Left ventricle myocardium inferior (tissue), 1 donor: ENCODE results near the gene PRDM4. TPM values are rescaled to one million over a fixed set of nuclear protein-coding genes. Genes with fewer than 3 reads are reported as not detected.
"Not testable (repeated sequence)": the region's sequence is repeated elsewhere in the genome, so short reads cannot be mapped to it uniquely, and the experiment has no call there.

ENCODE experiments used
- DNase-seq: peaks from one replicate; pipeline ENCODE4 v3.0.0-alpha.2; 2020
- H3K27ac ChIP-seq: fragments of 200-600 bp; replicated peaks from 2 replicates; pipeline ENCODE4 v1.8.0; 2021
- H3K27me3 ChIP-seq: fragments of 200-600 bp; 2 replicates; pipeline ENCODE4 v1.8.0; 2021; ENCODE audit warnings: low read depth
- H3K36me3 ChIP-seq: fragments of 200-600 bp; 2 replicates; pipeline ENCODE4 v1.8.0; 2021
- H3K4me1 ChIP-seq: fragments of 200-600 bp; 2 replicates; pipeline ENCODE4 v1.8.0; 2021
- H3K4me3 ChIP-seq: fragments of 200-600 bp; 2 replicates; pipeline ENCODE4 v1.8.0; 2021; ENCODE audit warnings: mild to moderate bottlenecking, moderate library complexity
- H3K9me3 ChIP-seq: fragments of 200-600 bp; replicated peaks from 2 replicates; pipeline ENCODE4 v1.8.0; 2021
- intact Hi-C: fragments of 100-400 bp; cut with micrococcal nuclease; formaldehyde crosslinking; loops from one replicate; pipeline ENCODE4 v1.11.0; 2022
- total RNA-seq: library from RNA; stranded (reverse); fragmentation: NEBNext Ultra II Directional; extraction: Animal tissue kit (Norgen Biotek cat#: 25700); gene quantifications from one replicate; pipeline ENCODE4 v1.2.1, GENCODE V29; 2021
- TF ChIP-seq, protein P1 (sequence below): fragments of 200-600 bp; IDR thresholded peaks from 2 replicates; pipeline ENCODE4 v1.8.0; 2021; ENCODE audit warnings: antibody characterized with exemption, mild to moderate bottlenecking, borderline replicate concordance
- donor health status: DM: no; HTN: yes; CAD: no; lungs with severe emphysema.

PRDM4 gene
- total RNA-seq, 1 donor from 2014 or later, result 13.1 TPM

DNA sequence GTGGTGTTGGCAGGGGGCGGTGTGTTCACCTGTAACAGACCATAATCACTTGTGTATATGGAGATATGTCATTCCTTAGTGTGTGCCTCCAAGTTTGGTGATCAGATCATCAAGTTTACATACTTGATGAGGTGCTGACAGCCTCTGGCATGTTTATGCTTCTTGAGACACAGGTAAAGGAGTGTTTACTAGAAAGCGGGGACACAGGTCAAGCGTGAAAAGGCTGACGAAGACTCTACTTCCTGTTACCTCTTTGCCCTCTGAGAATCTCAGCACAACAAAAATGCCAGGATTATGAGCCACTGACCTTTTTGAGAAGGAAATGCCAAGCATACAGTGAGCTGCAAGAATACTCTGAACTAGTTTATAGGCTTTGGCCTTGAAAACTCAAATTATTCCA lies 29.6 kb downstream of the PRDM4 start:
- H3K27me3 ChIP-seq, result no peaks in the 10 kb centered on the region
- intact Hi-C loops, result no loop called here
- H3K27ac ChIP-seq, result no peak overlapping the region
- no peak overlapping the region for H3K4me3 ChIP-seq
- no peaks in the 10 kb centered on the region for H3K4me1 ChIP-seq
- peaks cover 39% of the 10 kb centered on the region for H3K36me3 ChIP-seq
- H3K9me3 ChIP-seq, result no peaks in the 10 kb centered on the region
- TF ChIP-seq, protein P1, sequence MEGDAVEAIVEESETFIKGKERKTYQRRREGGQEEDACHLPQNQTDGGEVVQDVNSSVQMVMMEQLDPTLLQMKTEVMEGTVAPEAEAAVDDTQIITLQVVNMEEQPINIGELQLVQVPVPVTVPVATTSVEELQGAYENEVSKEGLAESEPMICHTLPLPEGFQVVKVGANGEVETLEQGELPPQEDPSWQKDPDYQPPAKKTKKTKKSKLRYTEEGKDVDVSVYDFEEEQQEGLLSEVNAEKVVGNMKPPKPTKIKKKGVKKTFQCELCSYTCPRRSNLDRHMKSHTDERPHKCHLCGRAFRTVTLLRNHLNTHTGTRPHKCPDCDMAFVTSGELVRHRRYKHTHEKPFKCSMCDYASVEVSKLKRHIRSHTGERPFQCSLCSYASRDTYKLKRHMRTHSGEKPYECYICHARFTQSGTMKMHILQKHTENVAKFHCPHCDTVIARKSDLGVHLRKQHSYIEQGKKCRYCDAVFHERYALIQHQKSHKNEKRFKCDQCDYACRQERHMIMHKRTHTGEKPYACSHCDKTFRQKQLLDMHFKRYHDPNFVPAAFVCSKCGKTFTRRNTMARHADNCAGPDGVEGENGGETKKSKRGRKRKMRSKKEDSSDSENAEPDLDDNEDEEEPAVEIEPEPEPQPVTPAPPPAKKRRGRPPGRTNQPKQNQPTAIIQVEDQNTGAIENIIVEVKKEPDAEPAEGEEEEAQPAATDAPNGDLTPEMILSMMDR, result no peak
- DNase-seq, result no peak

DNA sequence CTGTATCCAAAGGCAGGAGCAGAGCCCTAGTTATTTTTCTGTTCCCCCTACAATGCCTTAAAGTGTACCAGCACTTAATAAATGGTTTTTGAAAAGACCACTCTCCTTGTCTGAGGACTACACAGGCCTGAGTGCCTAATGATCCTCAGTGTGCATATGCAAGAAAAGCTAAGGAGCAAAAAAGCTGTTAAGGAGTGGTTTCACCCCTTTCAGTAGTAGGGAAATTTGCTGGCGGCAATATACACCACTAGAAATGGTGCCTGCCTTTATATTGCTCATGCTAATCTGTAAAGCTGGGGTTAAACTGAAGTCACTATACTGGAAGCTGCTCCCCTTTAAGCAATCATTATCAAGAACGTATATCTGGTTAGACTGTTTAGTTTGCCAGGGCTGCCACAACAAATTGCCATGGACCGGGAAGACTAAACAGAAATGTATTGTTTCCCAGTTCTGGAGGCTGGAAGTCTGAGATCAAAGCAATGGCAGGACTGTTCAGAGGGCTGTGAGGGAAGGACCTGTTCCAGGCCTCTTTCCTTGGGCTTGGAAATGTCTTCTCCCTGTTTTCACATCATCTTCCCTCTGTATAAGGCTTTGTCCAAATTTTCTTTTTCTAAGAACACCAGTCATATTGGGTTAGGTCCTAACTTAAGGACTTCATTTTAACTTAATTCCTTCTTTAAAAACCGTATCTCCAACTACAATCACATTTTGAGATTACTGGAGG lies 30.2 kb downstream of the PRDM4 start:
- TF ChIP-seq, protein P1, result no peak
- Histone ChIP-seq H3K4me3 (no peak overlapping the region), H3K4me1 (no peaks in the 10 kb centered on the region), H3K27me3 (no peaks in the 10 kb centered on the region), H3K36me3 (peaks cover 33% of the 10 kb centered on the region), H3K9me3 (no peaks in the 10 kb centered on the region), H3K27ac (no peak overlapping the region)
- intact Hi-C loops, result no loop called here
- DNase-seq, result no peak

DNA sequence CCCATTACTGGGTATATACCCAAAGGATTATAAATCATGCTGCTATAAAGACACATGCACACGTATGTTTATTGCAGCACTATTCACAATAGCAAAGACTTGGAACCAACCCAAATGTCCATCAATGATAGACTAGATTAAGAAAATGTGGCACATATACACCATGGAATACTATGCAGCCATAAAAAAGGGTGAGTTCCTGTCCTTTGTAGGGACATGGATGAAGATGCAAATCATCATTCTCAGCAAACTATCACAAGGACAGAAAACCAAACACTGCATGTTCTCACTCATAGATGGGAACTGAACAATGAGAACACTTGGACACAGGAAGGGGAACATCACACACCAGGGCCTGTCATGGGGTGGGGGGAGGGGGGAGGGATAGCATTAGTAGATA lies 33.2 kb downstream of the PRDM4 start:
- H3K36me3 ChIP-seq, H3K4me1 ChIP-seq, H3K27ac ChIP-seq, intact Hi-C loops, H3K4me3 ChIP-seq, H3K9me3 ChIP-seq, H3K27me3 ChIP-seq, DNase-seq: not testable (repeated sequence)

DNA sequence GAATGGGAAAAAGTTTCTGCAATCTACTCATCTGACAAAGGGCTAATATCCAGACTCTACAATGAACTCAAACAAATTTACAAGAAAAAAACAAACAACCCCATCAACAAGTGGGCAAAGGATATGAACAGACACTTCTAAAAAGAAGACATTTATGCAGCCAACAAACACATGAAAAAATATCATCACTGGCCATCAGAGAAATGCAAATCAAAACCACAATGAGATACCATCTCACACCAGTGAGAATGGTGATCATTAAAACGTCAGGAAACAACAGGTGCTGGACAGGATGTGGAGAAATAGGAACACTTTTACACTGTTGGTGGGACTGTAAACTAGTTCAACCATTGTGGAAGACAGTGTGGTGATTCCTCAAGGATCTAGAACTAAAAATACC lies 33.6 kb downstream of the PRDM4 start:
- DNase-seq, intact Hi-C loops, H3K9me3 ChIP-seq, H3K36me3 ChIP-seq, H3K27ac ChIP-seq, H3K27me3 ChIP-seq, H3K4me1 ChIP-seq, H3K4me3 ChIP-seq: not testable (repeated sequence)

DNA sequence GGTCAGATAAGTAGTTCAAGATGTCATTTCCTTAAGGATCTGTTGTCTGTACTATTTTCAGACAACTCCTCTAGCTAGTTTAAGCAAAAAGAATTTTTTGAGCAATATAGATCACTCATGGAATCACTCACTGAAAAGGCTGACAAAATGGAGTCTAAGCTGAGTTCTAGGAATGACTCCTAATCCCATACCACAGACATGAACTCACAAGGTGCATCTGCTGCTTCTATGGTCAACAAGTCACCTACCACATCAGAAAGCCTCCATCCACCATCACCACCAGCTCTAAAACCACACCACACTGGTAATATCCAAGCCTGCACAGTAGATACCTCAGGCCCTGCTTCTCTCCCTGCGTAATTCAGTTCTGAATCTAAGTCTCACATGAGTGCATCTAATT lies 42.3 kb downstream of the PRDM4 start:
- H3K27ac ChIP-seq, result no peak overlapping the region
- no peak for DNase-seq
- H3K4me1 ChIP-seq, result no peaks in the 10 kb centered on the region
- H3K4me3 ChIP-seq, result no peak overlapping the region
- H3K36me3 ChIP-seq, result peaks cover 29% of the 10 kb centered on the region
- intact Hi-C loops, result no loop called here
- H3K9me3 ChIP-seq, result no peaks in the 10 kb centered on the region
- no peaks in the 10 kb centered on the region for H3K27me3 ChIP-seq
- TF ChIP-seq, protein P1, result no peak

DNA sequence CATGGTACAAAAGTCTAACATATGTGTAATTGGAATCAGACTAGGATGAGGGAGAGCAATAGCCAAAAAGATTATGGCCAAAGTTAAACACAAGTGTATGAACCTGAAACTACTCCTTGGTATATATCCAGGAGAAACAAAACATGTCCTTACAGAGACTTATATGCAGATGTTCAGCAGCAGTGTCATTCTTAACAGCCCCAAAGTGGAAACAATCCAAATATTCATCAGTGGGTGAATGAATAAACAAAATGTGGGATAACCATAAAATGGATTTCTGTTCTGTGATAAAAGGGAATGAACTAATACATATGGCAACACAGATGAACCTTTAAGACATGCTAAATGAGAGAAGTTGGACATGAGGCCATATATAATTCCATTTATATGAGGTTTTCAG lies 45.2 kb downstream of the PRDM4 start:
- no peaks in the 10 kb centered on the region for H3K9me3 ChIP-seq
- H3K27me3 ChIP-seq, result no peaks in the 10 kb centered on the region
- peaks cover 51% of the 10 kb centered on the region for H3K36me3 ChIP-seq
- DNase-seq, result no peak
- intact Hi-C loops, result no loop called here
- no peak overlapping the region for H3K4me3 ChIP-seq
- no peaks in the 10 kb centered on the region for H3K4me1 ChIP-seq
- H3K27ac ChIP-seq, result no peak overlapping the region
- TF ChIP-seq, protein P1, result no peak

DNA sequence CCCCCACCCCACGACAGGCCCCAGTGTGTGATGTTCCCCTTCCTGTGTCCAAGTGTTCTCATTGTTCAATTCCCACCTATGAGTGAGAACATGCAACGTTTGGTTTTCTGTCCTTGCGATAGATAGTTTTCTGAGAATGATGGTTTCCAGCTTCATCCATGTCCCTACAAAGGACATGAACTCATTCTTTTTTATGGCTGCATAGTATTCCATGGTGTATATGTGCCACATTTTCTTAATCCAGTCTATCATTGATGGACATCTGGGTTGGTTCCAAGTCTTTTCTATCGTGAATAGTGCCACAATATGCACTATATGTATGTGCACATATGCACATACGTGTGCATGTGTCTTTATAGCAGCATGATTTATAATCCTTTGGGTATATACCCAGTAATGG lies 55.4 kb downstream of the PRDM4 start:
- H3K9me3 ChIP-seq, result peaks cover 18% of the 10 kb centered on the region
- DNase-seq, intact Hi-C loops, H3K27me3 ChIP-seq, H3K4me1 ChIP-seq, H3K4me3 ChIP-seq, H3K27ac ChIP-seq: not testable (repeated sequence)
- H3K36me3 ChIP-seq, result peaks cover 90% of the 10 kb centered on the region
